Neural cell (in vitro differentiated cells): ENCODE measurements around the gene HELT. TPM values are rescaled to one million over a fixed set of nuclear protein-coding genes. Genes with fewer than 3 reads are reported as not detected.
"Not testable (repeated sequence)": the region's sequence is repeated elsewhere in the genome, so short reads cannot be mapped to it uniquely, and the experiment has no call there.

Experiments
- H2AFZ ChIP-seq: fragments of 200-600, 300-800 bp; sonication (generic), shearing (Covaris generic); 2 replicates; pipeline ENCODE4 v1.6.0; 2014; ENCODE audit warnings: low read depth, mild to moderate bottlenecking, antibody characterized with exemption, low read length, moderate library complexity
- H3F3A ChIP-seq: fragments of 200-600 bp; shearing (Covaris generic); 2 replicates; pipeline ENCODE4 v1.6.1; 2016; ENCODE audit warnings: mild to moderate bottlenecking, moderate library complexity, mixed read lengths, antibody characterized with exemption, low read length; ENCODE audit not compliant: insufficient read depth, poor library complexity, severe bottlenecking
- H3K27ac ChIP-seq: fragments of 200-600, 300-800 bp; sonication (generic), shearing (Covaris generic); 2 replicates; pipeline ENCODE4 v1.5.1; 2014; ENCODE audit warnings: mild to moderate bottlenecking, low read length, moderate library complexity
- H3K27me3 ChIP-seq: fragments of 300-800, 200-600 bp; sonication (generic), shearing (Covaris generic); 2 replicates; pipeline ENCODE4 v1.6.0; 2014; ENCODE audit warnings: mild to moderate bottlenecking, low read depth, low read length, moderate library complexity; ENCODE audit not compliant: insufficient read depth
- H3K36me3 ChIP-seq: fragments of 300-800, 200-600 bp; sonication (generic), shearing (Covaris generic); 2 replicates; pipeline ENCODE4 v1.5.1; 2014; ENCODE audit warnings: mild to moderate bottlenecking, antibody characterized with exemption, low read length, moderate library complexity; ENCODE audit not compliant: insufficient read depth
- H3K4me2 ChIP-seq: fragments of 300-800, 200-600 bp; sonication (generic), shearing (Covaris generic); 2 replicates; pipeline ENCODE4 v1.6.0; 2014; ENCODE audit warnings: mild to moderate bottlenecking, low read length
- H3K4me3 ChIP-seq: fragments of 300-800, 200-600 bp; sonication (generic), shearing (Covaris generic); 2 replicates; pipeline ENCODE4 v1.5.1; 2014; ENCODE audit warnings: mild to moderate bottlenecking, low read length, moderate library complexity
- H3K79me2 ChIP-seq: fragments of 200-600 bp; shearing (Covaris generic); replicated peaks from 2 replicates; pipeline ENCODE4 v1.6.0; 2014; ENCODE audit warnings: mild to moderate bottlenecking, low read length, moderate library complexity; ENCODE audit not compliant: insufficient read depth
- H3K9ac ChIP-seq: fragments of 300-800, 200-600 bp; sonication (generic), shearing (Covaris generic); 2 replicates; pipeline ENCODE4 v1.6.1; 2016; ENCODE audit warnings: mild to moderate bottlenecking, low read length, mixed read lengths
- H3K9me2 ChIP-seq: fragments of 200-600 bp; shearing (Covaris generic); 2 replicates; pipeline ENCODE4 v1.6.1; 2016; ENCODE audit warnings: mild to moderate bottlenecking, low read length, mixed read lengths; ENCODE audit not compliant: insufficient read depth
- H3K9me3 ChIP-seq: fragments of 200-600, 300-800 bp; sonication (generic), shearing (Covaris generic); 2 replicates; pipeline ENCODE4 v1.6.1; 2016; ENCODE audit warnings: mild to moderate bottlenecking, mixed run types, low read length, moderate library complexity, mixed read lengths
- H4K20me1 ChIP-seq: fragments of 200-600 bp; shearing (Covaris generic); 2 replicates; pipeline ENCODE4 v1.6.1; 2016; ENCODE audit warnings: mild to moderate bottlenecking, mixed run types; ENCODE audit not compliant: insufficient read depth
- EP300 ChIP-seq: fragments of 450-650 bp; conservative IDR thresholded peaks from 2 replicates; pipeline ENCODE4 v1.6.1; 2014; ENCODE audit warnings: antibody characterized with exemption, mild to moderate bottlenecking, moderate library complexity; ENCODE audit not compliant: poor library complexity, severe bottlenecking
- MXI1 ChIP-seq: fragments of 450-650 bp; conservative IDR thresholded peaks from 2 replicates; pipeline ENCODE4 v1.6.1; 2014; ENCODE audit warnings: antibody characterized with exemption, mild to moderate bottlenecking; ENCODE audit not compliant: poor library complexity, severe bottlenecking
- REST ChIP-seq: IDR thresholded peaks from 2 replicates; pipeline ENCODE4 v1.6.1; 2012; ENCODE audit warnings: borderline replicate concordance
- polyA plus RNA-seq: library from polyadenylated mRNA; depleted of rRNA; stranded (reverse); fragments of >200 nt; gene quantifications from 2 replicates; pipeline ENCODE4 v1.2.3, GENCODE V29; 2014
- TF ChIP-seq, protein P1 (sequence below): fragments of 450-650 bp; IDR thresholded peaks from 2 replicates; pipeline ENCODE4 v1.5.1; 2014; ENCODE audit warnings: antibody characterized with exemption, mild to moderate bottlenecking, moderate library complexity; ENCODE audit not compliant: poor library complexity, severe bottlenecking

The HELT gene
- polyA plus RNA-seq, 1 donor from 2014 or later, result not detected

GRCh38 chr4:184988611-184989010 lies 29.7 kb upstream of the HELT start:
- no peak overlapping the region for H3K4me3 ChIP-seq
- H3K9me3 ChIP-seq, result no peaks in the 10 kb centered on the region
- no peaks in the 10 kb centered on the region for H3K36me3 ChIP-seq
- H3K9me2 ChIP-seq, result no peaks in the 10 kb centered on the region
- no peaks in the 10 kb centered on the region for H4K20me1 ChIP-seq
- H3K9ac ChIP-seq, result no peak overlapping the region
- no peaks in the 10 kb centered on the region for H3F3A ChIP-seq
- H3K79me2 ChIP-seq, result no peaks in the 10 kb centered on the region
- no peaks in the 10 kb centered on the region for H3K27me3 ChIP-seq
- no peak for TF ChIP-seq EP300
- no peak for TF ChIP-seq MXI1
- no peak overlapping the region for H3K27ac ChIP-seq
- H3K4me2 ChIP-seq, result no peak overlapping the region
- H2AFZ ChIP-seq, result no peak overlapping the region

DNA sequence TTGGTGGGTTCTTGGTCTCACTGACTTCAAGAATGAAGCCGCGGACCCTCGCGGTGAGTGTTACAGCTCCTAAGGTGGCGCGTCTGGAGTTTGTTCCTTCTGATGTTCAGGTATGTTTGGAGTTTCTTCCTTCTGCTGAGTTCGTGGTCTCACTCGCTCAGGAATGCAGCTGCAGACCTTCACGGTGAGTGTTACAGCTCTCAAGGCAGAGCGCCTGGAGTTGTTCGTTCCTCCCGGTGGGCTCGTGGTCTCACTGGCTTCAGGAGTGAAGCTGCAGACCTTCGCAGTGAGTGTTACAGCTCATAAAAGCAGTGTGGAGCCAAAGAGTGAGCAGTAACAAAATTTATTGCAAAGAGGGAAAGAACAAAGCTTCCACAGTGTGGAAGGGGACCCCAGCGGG lies 29.0 kb upstream of the HELT start:
- H3K9ac ChIP-seq, H4K20me1 ChIP-seq, H3K4me2 ChIP-seq, H3K36me3 ChIP-seq, H3K9me3 ChIP-seq, H3K27me3 ChIP-seq, H3K4me3 ChIP-seq, H3K27ac ChIP-seq, H3K79me2 ChIP-seq, H2AFZ ChIP-seq, H3F3A ChIP-seq, H3K9me2 ChIP-seq: not testable (repeated sequence)

DNA sequence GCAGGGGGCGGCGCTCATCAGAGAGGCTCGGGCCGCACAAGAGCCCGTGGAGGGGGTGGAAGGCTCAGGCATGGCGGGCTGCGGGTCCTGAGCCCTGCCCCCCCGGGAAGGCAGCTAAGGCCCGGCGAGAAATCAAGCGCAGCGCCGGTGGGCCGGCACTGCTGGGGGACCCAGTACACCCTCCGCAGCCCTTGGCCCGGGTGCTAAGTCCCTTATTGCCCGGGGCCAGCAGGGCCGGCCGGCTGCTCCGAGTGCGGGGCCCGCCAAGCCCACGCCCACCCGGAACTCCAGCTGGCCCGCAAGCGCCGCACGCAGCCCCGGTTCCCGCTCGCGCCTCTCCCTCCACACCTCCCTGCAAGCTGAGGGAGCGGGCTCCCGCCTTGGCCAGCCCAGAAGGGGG lies 28.2 kb upstream of the HELT start:
- not testable (repeated sequence) for H3K27me3 ChIP-seq, H3K4me2 ChIP-seq, H3K36me3 ChIP-seq, H3K27ac ChIP-seq, H3K4me3 ChIP-seq, H3F3A ChIP-seq, H4K20me1 ChIP-seq, H2AFZ ChIP-seq, H3K9ac ChIP-seq, H3K9me2 ChIP-seq, H3K9me3 ChIP-seq, H3K79me2 ChIP-seq

DNA sequence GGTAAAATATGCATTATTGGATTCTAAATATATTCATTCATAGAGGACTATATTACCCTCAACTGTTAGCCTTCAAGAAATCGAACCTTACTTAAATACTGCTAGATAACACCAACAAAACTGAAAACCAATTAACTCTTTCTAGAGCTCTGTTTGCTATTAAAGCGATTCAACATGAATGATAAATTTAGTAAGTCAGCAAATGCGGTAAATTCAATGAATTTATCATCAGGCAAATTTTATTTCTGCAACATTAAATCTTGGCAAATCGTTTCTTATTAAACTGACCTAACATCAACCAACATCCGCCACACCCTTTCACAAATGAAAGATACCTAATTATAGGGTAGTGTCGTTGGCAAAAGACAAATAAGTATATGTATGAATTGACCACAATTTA lies 26.4 kb upstream of the HELT start:
- no peaks in the 10 kb centered on the region for H3K79me2 ChIP-seq
- no peak overlapping the region for H3K9ac ChIP-seq
- no peak overlapping the region for H3K4me3 ChIP-seq
- TF ChIP-seq, protein P1, sequence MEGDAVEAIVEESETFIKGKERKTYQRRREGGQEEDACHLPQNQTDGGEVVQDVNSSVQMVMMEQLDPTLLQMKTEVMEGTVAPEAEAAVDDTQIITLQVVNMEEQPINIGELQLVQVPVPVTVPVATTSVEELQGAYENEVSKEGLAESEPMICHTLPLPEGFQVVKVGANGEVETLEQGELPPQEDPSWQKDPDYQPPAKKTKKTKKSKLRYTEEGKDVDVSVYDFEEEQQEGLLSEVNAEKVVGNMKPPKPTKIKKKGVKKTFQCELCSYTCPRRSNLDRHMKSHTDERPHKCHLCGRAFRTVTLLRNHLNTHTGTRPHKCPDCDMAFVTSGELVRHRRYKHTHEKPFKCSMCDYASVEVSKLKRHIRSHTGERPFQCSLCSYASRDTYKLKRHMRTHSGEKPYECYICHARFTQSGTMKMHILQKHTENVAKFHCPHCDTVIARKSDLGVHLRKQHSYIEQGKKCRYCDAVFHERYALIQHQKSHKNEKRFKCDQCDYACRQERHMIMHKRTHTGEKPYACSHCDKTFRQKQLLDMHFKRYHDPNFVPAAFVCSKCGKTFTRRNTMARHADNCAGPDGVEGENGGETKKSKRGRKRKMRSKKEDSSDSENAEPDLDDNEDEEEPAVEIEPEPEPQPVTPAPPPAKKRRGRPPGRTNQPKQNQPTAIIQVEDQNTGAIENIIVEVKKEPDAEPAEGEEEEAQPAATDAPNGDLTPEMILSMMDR, result no peak
- TF ChIP-seq REST, result no peak
- H3K4me2 ChIP-seq, result no peak overlapping the region
- no peaks in the 10 kb centered on the region for H3K27me3 ChIP-seq
- no peak overlapping the region for H3K27ac ChIP-seq
- H3K9me3 ChIP-seq, result no peaks in the 10 kb centered on the region
- H4K20me1 ChIP-seq, result no peaks in the 10 kb centered on the region
- H3F3A ChIP-seq, result no peaks in the 10 kb centered on the region
- H3K9me2 ChIP-seq, result no peaks in the 10 kb centered on the region
- H2AFZ ChIP-seq, result no peak overlapping the region
- H3K36me3 ChIP-seq, result no peaks in the 10 kb centered on the region
